MM.1S (cell line): ENCODE results near the gene RYR2.

Experiments used
- CTCF ChIP-seq: fragments of 300-600 bp; sonication (generic); IDR thresholded peaks from 2 replicates; pipeline ENCODE4 v1.5.1; 2016; ENCODE audit warnings: antibody characterized with exemption, low read length, mixed read lengths
- EZH2 ChIP-seq: fragments of 300-600 bp; sonication (generic); optimal IDR thresholded peaks from 2 replicates; pipeline ENCODE3; 2017; ENCODE audit warnings: low read depth, mild to moderate bottlenecking, antibody characterized with exemption, low read length, mixed read lengths
- EZH2phosphoT487 ChIP-seq: fragments of 300-600 bp; sonication (generic); IDR thresholded peaks from 2 replicates; pipeline ENCODE4 v1.6.1; 2018; ENCODE audit warnings: antibody characterized with exemption, low read length

- TF ChIP-seq CTCF = no peak
- TF ChIP-seq EZH2phosphoT487 = no peak
- no peak for TF ChIP-seq EZH2
Measured at GRCh38 chr1:237730826-237731350, 688.9 kb downstream of the RYR2 start.
